Psoas muscle (tissue), 8 donors: ENCODE results near the gene SYNPR. TPM values are rescaled to one million over a fixed set of nuclear protein-coding genes. Genes with fewer than 3 reads are reported as not detected.

Source experiments
- ATAC-seq, 4 donors: fragments of 200-7000 bp; cut with Tn5 transposase; one replicate each; pipeline ENCODE4 v1.9.1; 2020; ENCODE audit warnings: moderate library complexity in 3 of 4, mild to moderate bottlenecking in 2 of 4
- DNase-seq, 2 donors: peaks; one replicate each; pipeline ENCODE4 v3.0.0-alpha.2; 2020
- H3K27ac ChIP-seq: fragments of 200-600 bp; one replicate; pipeline ENCODE4 v1.8.0; 2022
- H3K27me3 ChIP-seq, 3 donors: fragments of 200-600 bp in 1 of 3; one replicate each; pipeline versions ENCODE4 v1.6.1 to v1.8.0; 2013 to 2022; ENCODE audit warnings: low read length in 2 of 3, mild to moderate bottlenecking in 2 of 3, moderate library complexity in 1 of 3; ENCODE audit not compliant: insufficient read depth in 3 of 3
- H3K36me3 ChIP-seq, 2 donors: fragments of 200-600 bp in 1 of 2; one replicate each; pipeline versions ENCODE4 v1.6.1 to v1.8.0; 2013 to 2022; ENCODE audit warnings: low read depth in 1 of 2, mild to moderate bottlenecking in 1 of 2, moderate library complexity in 1 of 2; ENCODE audit not compliant: insufficient read depth in 1 of 2
- H3K4me1 ChIP-seq: fragments of 200-600 bp; one replicate; pipeline ENCODE4 v1.8.0; 2022
- H3K4me3 ChIP-seq: fragments of 200-600 bp; one replicate; pipeline ENCODE4 v1.8.0; 2022; ENCODE audit warnings: mild to moderate bottlenecking
- H3K9me3 ChIP-seq: fragments of 200-600 bp; one replicate; pipeline ENCODE4 v1.8.0; 2022
- CTCF ChIP-seq: fragments of 200-600 bp; IDR thresholded peaks from one replicate; pipeline ENCODE4 v1.8.0; 2022; ENCODE audit warnings: antibody characterized with exemption
- WGBS, 3 donors: extraction: QIAGEN DNeasy Blood & Tissue Kit; methylation state at CpG; one replicate each; pipeline versions ENCODE4 v1.1.6 to v1.1.7; 2013; 5-methylcytosine and 5-hydroxymethylcytosine counted together
- intact Hi-C, 2 donors: fragments of 100-400 bp; cut with DNase I; formaldehyde crosslinking; loops; one replicate each; pipeline versions ENCODE4 v1.11.0 to v1.14.2; 2022
- polyA plus RNA-seq, 3 donors: library from polyadenylated mRNA; stranded (reverse); fragments of 200-250 nt; gene quantifications; one replicate each; pipeline ENCODE4 v1.2.3, GENCODE V29; 2013
- total RNA-seq, 4 donors: library from RNA; stranded (reverse); fragmentation: NEBNext Ultra II Directional in 2 of 4; extraction: Animal tissue kit (Norgen Biotek cat#: 25700) in 2 of 4; gene quantifications; one replicate each; pipeline versions ENCODE4 v1.2.1 to v1.2.4, GENCODE V29; 2021 to 2023
- donor health status: healthy with polysubstance abuse.
- donor health status: DM: no; HTN: no; CAD: no; lungs with moderate emphysema.
- donor health status: Bipolar disorder and iron deficiency.
- donor health status: healthy.
- donor health status: DM: yes; HTN: yes; CAD: no.
- donor health status: DM: no; HTN: no; CAD: no.
- donor health status: DM: no; HTN: no; CAD: no.
- donor health status: DM: yes; HTN: yes; CAD: no.

Gene SYNPR
- total and polyA plus RNA-seq, 7 donors: 0.03 TPM; not detected in 6

- no peaks in the 10 kb centered on the region for H3K27me3 ChIP-seq
- H3K27ac ChIP-seq: no peak overlapping the region
- ATAC-seq (no peak), DNase-seq (no peak)
- no peaks in the 10 kb centered on the region for H3K4me1 ChIP-seq
- 64 to 72% (median 70%) methylated on average over 5 of the region's 5 CpGs for WGBS, 3 donors
- no peaks in the 10 kb centered on the region for H3K36me3 ChIP-seq
- no peak overlapping the region for H3K4me3 ChIP-seq
- no peaks in the 10 kb centered on the region for H3K9me3 ChIP-seq
- intact Hi-C loops: no loop called here
- no peak for TF ChIP-seq CTCF
Observed at GRCh38 chr3:63532521-63532920, 254.4 kb downstream of the SYNPR start.

GRCh38 chr3:63538919-63539318, 260.8 kb downstream of the SYNPR start:
- Histone ChIP-seq H3K36me3 (no peaks in the 10 kb centered on the region), H3K4me3 (no peak overlapping the region), H3K27ac (no peak overlapping the region), H3K27me3 (no peaks in the 10 kb centered on the region), H3K4me1 (no peaks in the 10 kb centered on the region), H3K9me3 (no peaks in the 10 kb centered on the region)
- DNase-seq (no peak), ATAC-seq (no peak)
- 77 to 85% (median 84%) methylated on average over 1 of the region's 1 CpG for WGBS, 3 donors
- no peak for TF ChIP-seq CTCF
- intact Hi-C loops: no loop called here

GRCh38 chr3:63555767-63556166, 277.7 kb downstream of the SYNPR start:
- ATAC-seq (no peak), DNase-seq (no peak)
- intact Hi-C loops: no loop called here
- Histone ChIP-seq H3K27ac (no peak overlapping the region), H3K4me3 (no peak overlapping the region), H3K27me3 (no peaks in the 10 kb centered on the region), H3K9me3 (peaks cover 3% of the 10 kb centered on the region), H3K4me1 (no peaks in the 10 kb centered on the region), H3K36me3 (no peaks in the 10 kb centered on the region)
- TF ChIP-seq CTCF: no peak
- WGBS, 3 donors: 58 to 81% (median 76%) methylated on average over 1 of the region's 1 CpG

- intact Hi-C loops: no loop called here
- WGBS, 3 donors: 72 to 80% (median 76%) methylated on average over 9 of the region's 9 CpGs
- no peak overlapping the region for H3K4me3 ChIP-seq
- no peaks in the 10 kb centered on the region for H3K4me1 ChIP-seq
- peaks cover 3% of the 10 kb centered on the region for H3K9me3 ChIP-seq
- H3K36me3 ChIP-seq: no peaks in the 10 kb centered on the region
- ATAC-seq (no peak), DNase-seq (no peak)
- no peak for TF ChIP-seq CTCF
- H3K27ac ChIP-seq: no peak overlapping the region
- H3K27me3 ChIP-seq: no peaks in the 10 kb centered on the region
Observed at GRCh38 chr3:63556401-63556800, 278.3 kb downstream of the SYNPR start.

- TF ChIP-seq CTCF: no peak
- intact Hi-C loops: no loop called here
- Histone ChIP-seq H3K27ac (no peak overlapping the region), H3K9me3 (peaks cover 3% of the 10 kb centered on the region), H3K27me3 (no peaks in the 10 kb centered on the region), H3K36me3 (no peaks in the 10 kb centered on the region), H3K4me1 (no peaks in the 10 kb centered on the region), H3K4me3 (no peak overlapping the region)
- DNase-seq: no peak
- ATAC-seq: no peak
Observed at GRCh38 chr3:63557912-63558311, 279.8 kb downstream of the SYNPR start.
